GM12865 (cell line): Measurements from ENCODE around the gene OR4D5.
A peak's percentile ranks its signal among the peaks of the same experiment; 100 is the strongest.

Experiments
- DNase-seq: peaks from one replicate; pipeline ENCODE4 v3.0.0; 2010; ENCODE audit warnings: low read depth
- H3K4me3 ChIP-seq: 2 replicates; pipeline ENCODE4 v1.5.1; 2011; ENCODE audit warnings: mild to moderate bottlenecking, low read depth, low read length, control low read depth
- TF ChIP-seq, protein P1 (sequence below): IDR thresholded peaks from 2 replicates; pipeline ENCODE4 v1.5.1; 2011; ENCODE audit warnings: low read length, control low read depth, low read depth, inconsistent platforms; ENCODE audit not compliant: insufficient read depth; ENCODE audit errors: missing control alignments

OR4D5 gene

GRCh38 chr11:123939317-123939716 lies at the start of gene OR4D5:
Gene OR4D5 (plus strand): TSS chr11:123939617. CDS start chr11:123939617, 0 bp downstream.
- TF ChIP-seq, protein P1, sequence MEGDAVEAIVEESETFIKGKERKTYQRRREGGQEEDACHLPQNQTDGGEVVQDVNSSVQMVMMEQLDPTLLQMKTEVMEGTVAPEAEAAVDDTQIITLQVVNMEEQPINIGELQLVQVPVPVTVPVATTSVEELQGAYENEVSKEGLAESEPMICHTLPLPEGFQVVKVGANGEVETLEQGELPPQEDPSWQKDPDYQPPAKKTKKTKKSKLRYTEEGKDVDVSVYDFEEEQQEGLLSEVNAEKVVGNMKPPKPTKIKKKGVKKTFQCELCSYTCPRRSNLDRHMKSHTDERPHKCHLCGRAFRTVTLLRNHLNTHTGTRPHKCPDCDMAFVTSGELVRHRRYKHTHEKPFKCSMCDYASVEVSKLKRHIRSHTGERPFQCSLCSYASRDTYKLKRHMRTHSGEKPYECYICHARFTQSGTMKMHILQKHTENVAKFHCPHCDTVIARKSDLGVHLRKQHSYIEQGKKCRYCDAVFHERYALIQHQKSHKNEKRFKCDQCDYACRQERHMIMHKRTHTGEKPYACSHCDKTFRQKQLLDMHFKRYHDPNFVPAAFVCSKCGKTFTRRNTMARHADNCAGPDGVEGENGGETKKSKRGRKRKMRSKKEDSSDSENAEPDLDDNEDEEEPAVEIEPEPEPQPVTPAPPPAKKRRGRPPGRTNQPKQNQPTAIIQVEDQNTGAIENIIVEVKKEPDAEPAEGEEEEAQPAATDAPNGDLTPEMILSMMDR: no peak
- H3K4me3 ChIP-seq: no peak within 1 kb of the TSS
- no peak for DNase-seq

- no peak for DNase-seq
- no peak overlapping the region for H3K4me3 ChIP-seq
- TF ChIP-seq, protein P1: no peak
These were observed 47.4 kb upstream of the OR4D5 start for GRCh38 chr11:123892031-123892430.

DNA sequence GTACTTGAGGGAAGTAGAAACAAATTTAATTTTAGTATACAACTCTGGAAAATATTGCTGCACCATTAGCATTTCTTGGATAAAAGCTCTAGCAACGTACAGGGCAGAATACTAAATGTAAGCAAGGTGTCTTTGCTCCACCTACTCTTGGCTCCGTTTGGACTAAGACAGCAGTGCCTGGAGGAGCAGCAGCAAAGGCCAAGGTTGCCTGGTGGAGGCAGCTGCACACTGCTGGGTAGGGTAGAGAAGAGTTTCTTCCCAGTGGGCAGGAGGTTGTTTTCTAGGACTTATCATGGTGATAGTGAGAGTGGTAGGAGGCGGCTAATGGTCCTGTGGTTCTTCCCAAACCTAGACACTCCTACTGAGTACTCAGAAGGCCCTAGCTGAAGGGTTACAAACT lies 39.6 kb upstream of the OR4D5 start:
- DNase-seq: no peak
- TF ChIP-seq, protein P1: no peak
- H3K4me3 ChIP-seq: no peak overlapping the region

DNA sequence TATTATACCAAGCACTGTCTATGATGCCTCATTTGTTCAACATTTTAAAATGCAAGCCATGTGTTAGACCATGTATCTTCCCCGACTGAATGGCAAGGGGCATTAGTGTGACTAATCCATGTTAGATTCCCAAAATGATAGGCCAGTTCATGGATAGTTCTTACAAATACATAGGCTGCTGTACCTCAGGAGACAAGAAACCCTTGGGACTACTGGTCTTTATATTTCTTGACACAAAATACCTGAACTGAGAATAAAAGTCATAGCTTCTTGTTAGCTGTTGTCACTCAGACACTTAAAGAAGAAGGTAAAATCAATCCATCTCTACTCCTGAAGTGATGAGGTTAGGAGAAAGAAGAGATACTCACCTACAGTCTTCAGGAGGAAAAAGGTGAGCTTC lies 37.5 kb upstream of the OR4D5 start, which contains the start of gene OR8D4:
Gene OR8D4, plus strand, starts transcription at position 301 of the 400 bp plus-strand sequence. CDS start 4,265 bp downstream, outside the sequence.
- no peak for DNase-seq
- TF ChIP-seq, protein P1: no peak
- H3K4me3 ChIP-seq: no peak within 1 kb of the TSS

DNA sequence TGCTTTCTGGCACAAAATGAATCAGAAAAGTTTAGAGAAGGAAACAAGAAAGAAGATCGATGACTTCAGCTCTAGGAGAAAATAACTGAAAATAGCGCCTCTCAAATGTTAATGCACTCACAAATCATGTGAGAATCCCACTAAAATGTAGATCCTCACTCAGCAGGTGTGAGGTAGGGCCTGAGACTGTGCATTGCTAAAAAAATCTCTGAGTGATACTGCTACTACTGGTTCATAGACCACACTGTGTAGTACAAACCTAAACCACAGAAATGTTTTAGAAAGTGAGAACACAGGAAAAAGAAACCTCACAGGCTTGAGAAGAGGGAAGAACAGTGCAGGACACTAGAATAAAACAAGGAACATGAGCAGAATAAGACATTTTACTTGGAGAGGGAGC lies 35.5 kb upstream of the OR4D5 start:
- DNase-seq: peak; percentile 69
- TF ChIP-seq, protein P1: no peak
- H3K4me3 ChIP-seq: no peak overlapping the region

DNA sequence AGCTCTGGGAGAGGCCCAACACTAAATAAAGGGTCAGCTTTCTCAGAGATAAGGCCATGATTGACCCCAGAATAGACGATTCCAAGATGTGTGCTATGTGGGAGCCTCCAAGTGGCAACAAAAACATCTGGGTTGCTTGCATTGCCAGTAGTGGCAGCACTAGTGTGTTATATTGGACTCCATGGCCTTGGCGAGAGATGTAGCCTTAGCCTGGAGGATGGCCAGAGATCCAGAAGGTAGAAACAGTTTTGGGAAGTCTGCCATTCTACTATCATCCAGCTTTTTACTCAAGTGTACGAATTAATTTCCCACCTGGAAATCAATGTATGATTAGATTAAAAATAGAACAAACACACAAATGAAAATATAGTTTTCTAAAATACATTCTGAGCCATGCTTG lies 34.5 kb upstream of the OR4D5 start:
- no peak for DNase-seq
- H3K4me3 ChIP-seq: no peak overlapping the region
- TF ChIP-seq, protein P1: no peak

DNA sequence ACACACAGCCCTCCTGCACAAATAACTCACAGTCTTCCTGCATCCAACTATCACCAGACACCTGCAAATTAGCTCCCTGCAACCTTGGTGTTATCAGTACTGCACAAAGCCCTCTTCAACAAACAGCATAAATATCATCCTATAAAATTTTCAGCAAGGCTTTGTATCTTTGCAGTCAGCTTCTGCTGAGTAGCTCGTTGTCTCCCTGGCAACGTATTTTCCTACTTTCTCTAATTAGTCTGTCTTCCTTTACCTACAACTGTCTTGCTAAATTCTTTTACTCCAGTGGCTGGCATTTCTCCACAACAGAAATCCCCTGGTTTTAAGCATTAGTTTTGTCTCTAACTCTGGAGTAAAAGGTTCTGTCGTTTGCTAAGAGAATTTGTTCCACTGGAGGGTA lies 33.6 kb upstream of the OR4D5 start:
- TF ChIP-seq, protein P1: no peak
- DNase-seq: no peak
- no peak overlapping the region for H3K4me3 ChIP-seq
